Liver (tissue), 9 donors: Measurements from ENCODE around the gene SPAG4. TPM values are rescaled to one million over a fixed set of nuclear protein-coding genes. Genes with fewer than 3 reads are reported as not detected.

Experiments
- DNase-seq: peaks from one replicate; pipeline ENCODE4 v3.0.0-alpha.2; 2017; ENCODE audit warnings: low spot score
- H3K27ac ChIP-seq, 2 donors: one replicate each; pipeline ENCODE4 v1.7.0; 2013; ENCODE audit warnings: inconsistent platforms in 2 of 2, low read length in 2 of 2, control low read depth in 1 of 2, low read depth in 1 of 2, mild to moderate bottlenecking in 1 of 2
- H3K27me3 ChIP-seq, 4 donors: one replicate each; pipeline versions ENCODE4 v1.6.1 to v1.7.0; 2013; ENCODE audit warnings: low read length in 3 of 4, inconsistent platforms in 1 of 4, mild to moderate bottlenecking in 1 of 4, moderate library complexity in 1 of 4; ENCODE audit not compliant: control insufficient read depth in 4 of 4, insufficient read depth in 4 of 4
- H3K36me3 ChIP-seq, 4 donors: one replicate each; pipeline versions ENCODE4 v1.6.1 to v1.7.0; 2013; ENCODE audit warnings: low read length in 3 of 4, mild to moderate bottlenecking in 3 of 4, low read depth in 1 of 4, moderate library complexity in 1 of 4; ENCODE audit not compliant: control insufficient read depth in 4 of 4, insufficient read depth in 3 of 4
- H3K4me1 ChIP-seq, 4 donors: one replicate each; pipeline versions ENCODE4 v1.6.1 to v1.7.0; 2013; ENCODE audit warnings: low read length in 3 of 4, mild to moderate bottlenecking in 3 of 4, moderate library complexity in 1 of 4; ENCODE audit not compliant: control insufficient read depth in 4 of 4, insufficient read depth in 4 of 4
- H3K4me3 ChIP-seq, 3 donors: one replicate each; pipeline versions ENCODE4 v1.6.1 to v1.7.0; 2013; ENCODE audit warnings: low read length in 3 of 3, control low read depth in 1 of 3, low read depth in 1 of 3, mild to moderate bottlenecking in 1 of 3
- H3K9ac ChIP-seq, 2 donors: one replicate each; pipeline ENCODE4 v1.7.0; 2013; ENCODE audit warnings: low read length in 2 of 2, mild to moderate bottlenecking in 2 of 2, moderate library complexity in 2 of 2, control low read depth in 1 of 2, low read depth in 1 of 2
- H3K9me3 ChIP-seq, 4 donors: one replicate each; pipeline versions ENCODE4 v1.6.1 to v1.7.0; 2013; ENCODE audit warnings: low read length in 3 of 4; ENCODE audit not compliant: control insufficient read depth in 4 of 4
- EGR1 ChIP-seq, 2 donors: IDR thresholded peaks; 2 replicates each; pipeline ENCODE4 v1.6.1; 2016 to 2018; ENCODE audit warnings: antibody characterized with exemption in 2 of 2, low read depth in 2 of 2
- RAD21 ChIP-seq, 2 donors: IDR thresholded peaks; 2 replicates each; pipeline ENCODE4 v1.6.1; 2016; ENCODE audit warnings: antibody characterized with exemption in 2 of 2, mild to moderate bottlenecking in 2 of 2
- RXRA ChIP-seq, 2 donors: IDR thresholded peaks; 2 replicates each; pipeline ENCODE4 v1.6.1; 2017 to 2018; ENCODE audit warnings: antibody characterized with exemption in 2 of 2, mild to moderate bottlenecking in 1 of 2
- SP1 ChIP-seq: IDR thresholded peaks from 2 replicates; pipeline ENCODE4 v1.6.1; 2018; ENCODE audit warnings: antibody characterized with exemption, mild to moderate bottlenecking
- TAF1 ChIP-seq: conservative IDR thresholded peaks from 2 replicates; pipeline ENCODE4 v1.6.1; 2016; ENCODE audit warnings: antibody characterized with exemption, mild to moderate bottlenecking
- YY1 ChIP-seq: IDR thresholded peaks from 2 replicates; pipeline ENCODE4 v1.6.1; 2016; ENCODE audit warnings: antibody characterized with exemption, mild to moderate bottlenecking
- WGBS: extraction: QIAGEN DNeasy Blood & Tissue Kit; methylation state at CpG from one replicate; pipeline ENCODE4 v1.1.7; 2013; 5-methylcytosine and 5-hydroxymethylcytosine counted together
- polyA plus RNA-seq, 2 donors: library from polyadenylated mRNA; stranded (reverse) in 1 of 2; unstranded in 1 of 2; fragments of 200-250 nt in 1 of 2; fragments of >200 nt in 1 of 2; fragmentation: Nextera tagmentation in 1 of 2; extraction: Ambion mirVana in 1 of 2; gene quantifications; one replicate each; pipeline versions ENCODE4 v1.2.1 to v1.2.3, GENCODE V29; 2013 to 2015
- total RNA-seq, 2 donors: library from RNA; depleted of rRNA; stranded (reverse); fragments of >200 nt; gene quantifications; one replicate each; pipeline ENCODE4 v1.2.3, GENCODE V29; 2014
- TF ChIP-seq, protein P1 (sequence below): fragments of 150-350 bp; IDR thresholded peaks from 2 replicates; pipeline ENCODE4 v1.5.1; 2017; ENCODE audit warnings: improper control_type of control experiment, low read depth, low read length; ENCODE audit not compliant: missing input control
- TF ChIP-seq, protein P2 (sequence below): IDR thresholded peaks from 2 replicates; pipeline ENCODE4 v1.6.1; 2016; ENCODE audit warnings: antibody characterized with exemption, mild to moderate bottlenecking
- donor health status: healthy.
- donor health status: healthy.
- donor health status: healthy.
- donor health status: healthy.
- donor health status: healthy.

SPAG4 gene
- total and polyA plus RNA-seq, 4 donors = 2.1 to 4.6 (median 3.4) TPM

GRCh38 chr20:35618263-35619131, 2.9 kb downstream of the SPAG4 start (continued):
- no peak for TF ChIP-seq TAF1
- no peak for TF ChIP-seq EGR1 (IDR thresholded peaks at IDR 0.05; ENCODE audit: low read depth in 2 of 2)

DNA sequence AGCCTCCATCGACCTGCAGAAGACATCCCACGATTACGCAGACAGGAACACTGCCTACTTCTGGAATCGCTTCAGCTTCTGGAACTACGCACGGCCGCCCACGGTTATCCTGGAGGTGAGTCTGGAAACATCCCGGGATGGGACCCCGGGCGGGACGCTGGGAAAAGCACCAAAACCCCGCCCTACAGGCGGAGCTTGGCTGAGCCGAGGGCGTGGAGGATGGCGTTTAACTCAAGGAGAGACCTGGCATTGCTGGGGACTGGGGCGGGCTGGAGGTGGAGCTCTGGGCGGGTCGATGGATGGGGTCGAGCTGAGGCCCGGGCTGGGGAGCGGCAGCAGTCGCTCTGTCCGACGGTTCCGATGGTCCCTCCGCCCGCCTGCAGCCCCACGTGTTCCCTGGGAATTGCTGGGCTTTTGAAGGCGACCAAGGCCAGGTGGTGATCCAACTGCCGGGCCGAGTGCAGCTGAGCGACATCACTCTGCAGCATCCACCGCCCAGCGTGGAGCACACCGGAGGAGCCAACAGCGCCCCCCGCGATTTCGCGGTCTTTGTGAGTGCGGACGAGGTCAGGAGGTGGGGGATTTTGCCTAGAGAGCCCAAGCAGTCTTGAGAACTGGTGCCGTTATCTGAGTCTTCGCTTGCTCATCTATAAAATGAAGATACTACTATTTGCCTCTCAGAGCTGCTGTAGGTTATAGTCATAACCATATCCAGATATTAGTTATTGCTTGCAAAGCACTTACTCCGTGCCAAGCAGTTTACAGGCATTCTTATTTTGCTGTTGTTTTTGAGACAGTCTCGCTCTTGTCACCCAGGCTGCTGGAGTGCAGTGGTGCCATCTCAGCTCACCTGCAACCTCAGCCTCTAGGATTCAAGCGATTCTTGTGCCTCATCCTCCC, 3.8 kb downstream of the SPAG4 start:
- 8% methylated on average over 49 of the region's 49 CpGs for WGBS
- H3K4me1 ChIP-seq = peaks cover 15 to 37% (median 25%) of the 10 kb centered on the region in 4 donors

More for the DNA sequence above, 3.8 kb downstream of the SPAG4 start:
- Histone ChIP-seq H3K4me3 (peak overlapping the region in 2 of 3 donors; percentile 37 to 42), H3K27me3 (no peaks in the 10 kb centered on the region), H3K9ac (peak overlapping the region in 1 of 2 donors; percentile 21), H3K9me3 (no peaks in the 10 kb centered on the region), H3K27ac (no peak overlapping the region), H3K36me3 (peaks cover 0 to 2% (median 0%) of the 10 kb centered on the region in 4 donors)
- DNase-seq = peak; percentile 74
- TF ChIP-seq, protein P1, sequence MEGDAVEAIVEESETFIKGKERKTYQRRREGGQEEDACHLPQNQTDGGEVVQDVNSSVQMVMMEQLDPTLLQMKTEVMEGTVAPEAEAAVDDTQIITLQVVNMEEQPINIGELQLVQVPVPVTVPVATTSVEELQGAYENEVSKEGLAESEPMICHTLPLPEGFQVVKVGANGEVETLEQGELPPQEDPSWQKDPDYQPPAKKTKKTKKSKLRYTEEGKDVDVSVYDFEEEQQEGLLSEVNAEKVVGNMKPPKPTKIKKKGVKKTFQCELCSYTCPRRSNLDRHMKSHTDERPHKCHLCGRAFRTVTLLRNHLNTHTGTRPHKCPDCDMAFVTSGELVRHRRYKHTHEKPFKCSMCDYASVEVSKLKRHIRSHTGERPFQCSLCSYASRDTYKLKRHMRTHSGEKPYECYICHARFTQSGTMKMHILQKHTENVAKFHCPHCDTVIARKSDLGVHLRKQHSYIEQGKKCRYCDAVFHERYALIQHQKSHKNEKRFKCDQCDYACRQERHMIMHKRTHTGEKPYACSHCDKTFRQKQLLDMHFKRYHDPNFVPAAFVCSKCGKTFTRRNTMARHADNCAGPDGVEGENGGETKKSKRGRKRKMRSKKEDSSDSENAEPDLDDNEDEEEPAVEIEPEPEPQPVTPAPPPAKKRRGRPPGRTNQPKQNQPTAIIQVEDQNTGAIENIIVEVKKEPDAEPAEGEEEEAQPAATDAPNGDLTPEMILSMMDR = peak; percentile 11
- TF ChIP-seq SP1 (no peak), RAD21 (IDR thresholded peaks at IDR 0.05) (peak in 1 of 2 donors; percentile 8), YY1 (peak; percentile 37), RXRA (IDR thresholded peaks at IDR 0.05) (peak; percentile 11 to 24)
- TF ChIP-seq, protein P2, sequence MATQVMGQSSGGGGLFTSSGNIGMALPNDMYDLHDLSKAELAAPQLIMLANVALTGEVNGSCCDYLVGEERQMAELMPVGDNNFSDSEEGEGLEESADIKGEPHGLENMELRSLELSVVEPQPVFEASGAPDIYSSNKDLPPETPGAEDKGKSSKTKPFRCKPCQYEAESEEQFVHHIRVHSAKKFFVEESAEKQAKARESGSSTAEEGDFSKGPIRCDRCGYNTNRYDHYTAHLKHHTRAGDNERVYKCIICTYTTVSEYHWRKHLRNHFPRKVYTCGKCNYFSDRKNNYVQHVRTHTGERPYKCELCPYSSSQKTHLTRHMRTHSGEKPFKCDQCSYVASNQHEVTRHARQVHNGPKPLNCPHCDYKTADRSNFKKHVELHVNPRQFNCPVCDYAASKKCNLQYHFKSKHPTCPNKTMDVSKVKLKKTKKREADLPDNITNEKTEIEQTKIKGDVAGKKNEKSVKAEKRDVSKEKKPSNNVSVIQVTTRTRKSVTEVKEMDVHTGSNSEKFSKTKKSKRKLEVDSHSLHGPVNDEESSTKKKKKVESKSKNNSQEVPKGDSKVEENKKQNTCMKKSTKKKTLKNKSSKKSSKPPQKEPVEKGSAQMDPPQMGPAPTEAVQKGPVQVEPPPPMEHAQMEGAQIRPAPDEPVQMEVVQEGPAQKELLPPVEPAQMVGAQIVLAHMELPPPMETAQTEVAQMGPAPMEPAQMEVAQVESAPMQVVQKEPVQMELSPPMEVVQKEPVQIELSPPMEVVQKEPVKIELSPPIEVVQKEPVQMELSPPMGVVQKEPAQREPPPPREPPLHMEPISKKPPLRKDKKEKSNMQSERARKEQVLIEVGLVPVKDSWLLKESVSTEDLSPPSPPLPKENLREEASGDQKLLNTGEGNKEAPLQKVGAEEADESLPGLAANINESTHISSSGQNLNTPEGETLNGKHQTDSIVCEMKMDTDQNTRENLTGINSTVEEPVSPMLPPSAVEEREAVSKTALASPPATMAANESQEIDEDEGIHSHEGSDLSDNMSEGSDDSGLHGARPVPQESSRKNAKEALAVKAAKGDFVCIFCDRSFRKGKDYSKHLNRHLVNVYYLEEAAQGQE = no peak
